Tibial nerve (tissue), 3 donors: ENCODE results near the gene PTGFRN.

Experiments used
- CTCF ChIP-seq, 5 experiments: fragments of 200-600 bp in 3 of 5; fragments of 450-650 bp in 2 of 5; sonication (generic) in 3 of 5; IDR thresholded peaks; one replicate each; pipeline ENCODE4 v1.5.1; 2016 to 2019; ENCODE audit warnings: antibody characterized with exemption in 5 of 5, mild to moderate bottlenecking in 3 of 5, moderate library complexity in 2 of 5
- POLR2A ChIP-seq, 2 donors: fragments of 450-650 bp; IDR thresholded peaks; one replicate each; pipeline ENCODE4 v1.6.1; 2017; ENCODE audit warnings: antibody characterized with exemption in 2 of 2, mild to moderate bottlenecking in 2 of 2, moderate library complexity in 2 of 2

GRCh38 chr1:117009132-117009531 is 99.4 kb downstream of the PTGFRN start:
- TF ChIP-seq POLR2A (IDR thresholded peaks at IDR 0.05) (no peak), CTCF (IDR thresholded peaks at IDR 0.05) (no peak)
